HG03097 (cell line): Measurements from ENCODE around the gene HOXB4.
A peak's percentile ranks its signal among the peaks of the same experiment; 100 is the strongest.

Experiments used
- ATAC-seq: cut with Tn5 transposase; IDR thresholded peaks from one replicate; pipeline ENCODE4 v1.9.1; 2021; ENCODE audit not compliant: unreplicated experiment, low FRiP score

HOXB4 gene

GRCh38 chr17:48549914-48550501 is 28.1 kb downstream of the HOXB4 start:
- no peak for ATAC-seq

DNA sequence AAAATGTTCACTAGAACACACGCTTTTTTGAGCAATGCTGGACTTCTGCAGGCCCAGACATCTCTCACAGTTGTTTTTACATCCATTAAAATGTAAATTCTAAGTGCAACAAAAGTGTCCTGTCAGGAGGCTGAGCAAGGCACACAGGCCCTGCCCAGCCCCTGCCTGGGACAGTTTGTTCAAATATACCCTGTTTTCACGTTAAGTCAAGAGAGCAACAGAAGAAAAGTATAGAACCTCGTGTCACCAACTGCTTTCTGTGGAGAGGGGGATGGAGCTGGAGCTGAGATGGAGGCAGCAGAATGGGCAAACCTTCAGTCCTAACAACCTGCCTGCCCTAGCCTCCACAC is 28.9 kb downstream of the HOXB4 start:
- no peak for ATAC-seq

GRCh38 chr17:48548523-48549280 is 29.4 kb downstream of the HOXB4 start:
- ATAC-seq: no peak

DNA sequence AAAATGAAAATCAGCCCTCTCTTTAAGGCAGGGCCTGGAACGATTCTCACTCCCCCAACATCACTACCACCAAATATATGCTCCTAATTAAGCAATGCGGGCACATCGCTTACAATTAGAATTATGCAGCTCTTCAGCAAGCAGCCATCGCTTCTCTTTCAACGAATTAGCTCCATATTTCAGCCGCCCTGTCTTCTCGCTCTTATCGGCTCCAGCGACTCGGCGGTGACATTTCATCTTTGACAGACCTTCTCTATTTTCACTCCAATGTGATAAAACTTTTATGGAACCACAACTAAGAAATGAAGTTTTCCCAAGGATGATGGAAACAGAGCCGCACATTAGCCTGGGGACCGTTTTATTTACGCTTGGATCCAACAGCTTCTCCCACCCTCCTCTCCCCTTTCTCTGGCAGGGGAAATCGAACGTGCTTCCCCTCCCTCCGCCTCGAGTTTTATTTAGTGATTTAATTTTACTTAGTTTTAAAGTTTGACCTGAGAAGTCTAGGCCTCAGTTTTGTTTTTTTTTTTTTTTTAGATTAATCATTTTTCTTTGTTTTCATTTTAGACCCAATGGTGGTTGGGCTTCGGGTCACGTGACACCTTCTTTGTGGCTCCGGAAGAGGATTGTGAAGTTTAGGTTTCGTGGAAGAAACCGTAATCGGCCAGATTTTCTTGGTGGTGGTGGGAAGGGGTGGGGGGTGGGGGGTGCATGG is 30.2 kb downstream of the HOXB4 start:
- ATAC-seq: no peak

DNA sequence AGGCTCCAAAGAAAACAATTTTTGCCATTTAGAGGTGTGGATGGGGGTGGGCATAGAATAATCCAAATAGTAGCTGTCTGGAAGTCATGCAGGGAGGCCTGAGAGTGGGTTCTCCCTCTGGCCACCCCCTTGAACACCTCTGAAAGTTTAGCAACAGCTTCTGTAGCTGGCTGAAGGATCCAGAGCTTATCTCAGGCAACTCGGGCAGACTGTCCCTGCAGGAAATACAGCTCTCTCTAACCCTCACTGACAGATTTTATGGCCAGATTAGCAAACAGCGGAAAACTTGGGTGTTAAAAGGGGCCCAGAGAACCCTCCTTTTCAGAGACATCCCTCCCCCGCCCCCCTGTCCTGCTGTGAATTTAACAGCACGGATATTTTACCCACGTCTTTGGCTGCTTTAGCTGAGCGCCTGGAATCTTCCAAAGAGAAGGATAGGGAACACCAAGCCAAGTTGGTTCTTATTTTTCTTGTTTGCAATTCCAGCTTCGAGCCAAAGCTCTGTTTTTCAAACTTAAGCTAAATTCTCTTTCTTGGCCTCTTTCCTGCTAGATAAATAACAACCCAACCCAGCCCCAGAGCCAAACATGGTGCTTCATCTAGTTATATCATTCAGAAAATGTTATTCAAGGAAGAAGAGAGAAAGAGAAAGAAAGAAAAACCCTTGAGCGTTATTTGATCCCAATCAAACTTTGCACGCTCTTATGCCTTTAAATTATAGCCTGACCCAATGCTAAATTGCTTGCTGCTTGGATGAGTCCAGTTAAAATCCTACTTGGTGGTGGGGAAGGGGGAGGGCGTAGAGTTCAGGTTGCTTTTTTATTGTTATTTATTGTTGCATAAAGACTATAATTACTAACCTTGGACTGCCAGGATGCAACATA is 31.0 kb downstream of the HOXB4 start:
- no peak for ATAC-seq

- no peak for ATAC-seq
Measured at GRCh38 chr17:48546137-48546923, 31.8 kb downstream of the HOXB4 start.

GRCh38 chr17:48545539-48545938 is 32.6 kb downstream of the HOXB4 start:
- no peak for ATAC-seq

DNA sequence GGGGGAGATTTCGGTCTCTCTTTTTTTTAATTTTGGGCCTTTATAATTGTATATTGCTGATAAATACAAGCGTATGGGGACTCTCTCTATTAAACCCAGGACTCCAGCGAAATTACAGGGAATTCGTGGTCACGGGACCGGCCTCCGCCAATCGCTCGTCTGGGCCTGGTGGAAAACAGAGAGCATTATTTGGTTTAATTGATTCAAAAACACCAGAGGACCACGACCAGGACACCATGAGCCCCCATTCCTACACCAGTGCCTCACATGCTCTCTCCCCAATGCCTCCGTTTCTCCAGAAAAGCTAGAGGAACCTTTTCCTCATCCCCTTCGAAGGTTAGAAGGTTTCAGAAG is 33.2 kb downstream of the HOXB4 start, which contains the start of gene HOXB2:
Gene HOXB2 (minus strand): TSS at position 88 of the 354 bp plus-strand sequence. CDS start 198 bp downstream, outside the sequence.
- no peak for ATAC-seq

DNA sequence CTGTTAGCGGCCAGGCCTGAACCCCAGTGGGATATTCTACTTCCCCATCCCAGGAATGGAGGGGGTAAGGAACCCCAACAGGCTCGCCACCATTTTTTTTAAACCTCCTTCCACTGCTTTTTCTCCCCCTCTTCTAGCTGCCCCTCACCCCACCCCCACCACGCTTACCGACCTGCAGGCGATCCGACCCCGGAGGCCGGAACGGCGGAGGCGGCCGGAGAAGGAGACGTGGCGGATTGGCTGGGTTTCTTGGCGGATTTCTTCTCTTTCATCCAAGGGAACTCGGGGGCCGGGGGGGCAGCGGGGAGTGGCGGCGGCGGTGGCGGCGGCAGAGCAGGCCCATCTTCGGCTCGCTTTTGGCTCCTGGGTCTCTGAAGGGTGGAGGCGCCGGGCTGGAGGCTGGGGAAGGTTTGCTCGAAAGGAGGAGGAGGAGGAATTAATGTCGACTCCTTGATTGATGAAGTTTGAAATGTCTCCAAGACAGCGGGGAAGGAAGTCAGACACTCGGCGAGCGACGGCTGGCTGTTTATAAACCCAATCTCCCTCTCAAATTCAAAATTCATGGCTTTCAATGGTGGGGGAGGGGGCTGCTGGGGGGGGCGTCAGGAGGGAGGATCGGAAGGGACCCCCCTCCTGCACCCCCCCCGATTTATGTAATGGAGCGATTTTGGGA is 33.7 kb downstream of the HOXB4 start:
- no peak for ATAC-seq

- peak; percentile 20 for ATAC-seq
Measured at GRCh38 chr17:48543854-48544348, 34.2 kb downstream of the HOXB4 start.

- peak; percentile 48 for ATAC-seq
Measured at GRCh38 chr17:48543107-48543853, 34.9 kb downstream of the HOXB4 start.

GRCh38 chr17:48542698-48543106 is 35.4 kb downstream of the HOXB4 start:
- ATAC-seq: no peak

- ATAC-seq: no peak
Measured at GRCh38 chr17:48542114-48542656, 36.0 kb downstream of the HOXB4 start.

- no peak for ATAC-seq
Measured at GRCh38 chr17:48541577-48542113, 36.5 kb downstream of the HOXB4 start.

DNA sequence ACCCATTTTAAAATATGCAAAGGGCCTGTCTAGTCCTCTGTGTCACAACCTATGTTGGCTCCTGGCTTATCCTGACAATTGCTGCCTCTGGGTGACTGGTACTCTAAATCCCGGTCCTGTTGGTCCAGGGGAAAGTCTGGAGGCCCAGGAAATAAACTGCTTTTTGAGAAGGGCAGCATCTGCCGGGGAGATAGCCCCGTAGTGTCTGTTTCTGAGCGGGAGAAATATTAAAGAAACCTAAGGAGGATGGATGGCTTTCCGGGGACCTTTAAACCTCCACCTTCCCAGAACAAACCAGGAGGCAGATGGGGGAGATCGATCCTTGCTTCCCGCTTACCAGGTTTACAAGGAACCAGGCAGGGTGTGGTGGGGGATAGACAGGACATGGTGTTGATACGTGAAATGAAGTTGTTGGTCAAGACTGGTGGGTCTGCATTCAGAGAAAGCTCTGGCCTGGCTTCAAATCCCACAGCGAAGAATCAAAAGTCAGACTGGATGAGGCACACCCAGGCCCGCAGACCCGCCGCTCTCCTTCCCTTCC is 37.0 kb downstream of the HOXB4 start:
- ATAC-seq: no peak

GRCh38 chr17:48540213-48540612 is 37.9 kb downstream of the HOXB4 start:
- no peak for ATAC-seq

- no peak for ATAC-seq
Measured at GRCh38 chr17:48539177-48539576, 39.0 kb downstream of the HOXB4 start.

DNA sequence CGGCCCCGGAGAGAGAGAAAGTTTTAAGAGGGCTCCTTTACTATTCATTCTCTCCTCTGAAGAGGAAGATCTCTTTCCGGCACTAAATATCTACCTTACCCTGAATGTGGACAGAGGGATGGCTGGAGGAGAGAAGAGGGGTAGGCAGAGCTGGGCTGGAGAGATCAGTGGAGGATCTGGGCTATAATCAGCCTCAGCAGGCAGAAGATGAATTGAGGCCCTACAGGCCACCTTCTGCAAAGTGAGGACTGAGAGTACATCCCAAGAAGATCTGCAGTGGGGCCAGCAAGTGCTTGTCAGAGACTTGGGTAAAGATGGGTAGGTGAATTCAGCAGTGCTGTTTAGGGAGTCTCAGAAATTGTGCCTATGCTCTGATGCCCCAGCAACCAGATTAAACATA is 40.8 kb downstream of the HOXB4 start:
- no peak for ATAC-seq
